ENCODE results near the gene CYTH1. TPM values are rescaled to one million over a fixed set of nuclear protein-coding genes. Genes with fewer than 3 reads are reported as not detected.
"Not testable (repeated sequence)": the region's sequence is repeated elsewhere in the genome, so short reads cannot be mapped to it uniquely, and the experiment has no call there.

Gene CYTH1
- total RNA-seq, 1 experiment from 2014 or later, result 9.6 TPM

- H3K36me3 ChIP-seq (ENCODE audit: insufficient read depth, low read length), result no peaks in the 10 kb centered on the region
- H2AFZ ChIP-seq (ENCODE audit: low read length), result no peak overlapping the region
- H3K4me2 ChIP-seq (ENCODE audit: low read depth, low read length, poor library complexity, severe bottlenecking), result no peak overlapping the region
Measured at GRCh38 chr17:78672871-78673371, 109.2 kb downstream of the CYTH1 start.

GRCh38 chr17:78672005-78672404 lies 110.1 kb downstream of the CYTH1 start:
- Histone ChIP-seq H3K27ac (ENCODE audit: low read length) (no peak overlapping the region), H2AFZ (ENCODE audit: low read length) (no peak overlapping the region), H4K20me1 (ENCODE audit: insufficient read depth, low read depth, low read length) (no peaks in the 10 kb centered on the region; the same call in 1 of the 2 replicates), H3K9me3 (ENCODE audit: low read length) (no peaks in the 10 kb centered on the region), H3K27me3 (ENCODE audit: low read length) (no peaks in the 10 kb centered on the region), H3K79me2 (ENCODE audit: low read length) (no peaks in the 10 kb centered on the region), H3K36me3 (ENCODE audit: insufficient read depth, low read length) (no peaks in the 10 kb centered on the region), H3K9me2 (replicated peaks; ENCODE audit: insufficient read depth, low read length) (no peaks in the 10 kb centered on the region), H3K9ac (ENCODE audit: low read length) (no peak overlapping the region), H3K4me1 (ENCODE audit: low read length) (no peaks in the 10 kb centered on the region), H3K4me2 (ENCODE audit: low read depth, low read length, poor library complexity, severe bottlenecking) (no peak overlapping the region), H3K4me3 (ENCODE audit: low read length) (no peak overlapping the region)
- DNase-seq, result no peak

More at GRCh38 chr17:78672871-78673371, 109.2 kb downstream of the CYTH1 start:
- Histone ChIP-seq H3K9me3 (ENCODE audit: low read length) (no peaks in the 10 kb centered on the region), H3K4me3 (ENCODE audit: low read length) (no peak overlapping the region), H3K9ac (ENCODE audit: low read length) (no peak overlapping the region), H4K20me1 (ENCODE audit: insufficient read depth, low read depth, low read length) (no peaks in the 10 kb centered on the region; the same call in 1 of the 2 replicates), H3K4me1 (ENCODE audit: low read length) (no peaks in the 10 kb centered on the region), H3K27ac (ENCODE audit: low read length) (no peak overlapping the region), H3K27me3 (ENCODE audit: low read length) (no peaks in the 10 kb centered on the region), H3K79me2 (ENCODE audit: low read length) (no peaks in the 10 kb centered on the region), H3K9me2 (replicated peaks; ENCODE audit: insufficient read depth, low read length) (no peaks in the 10 kb centered on the region)
- DNase-seq, result no peak

GRCh38 chr17:78671726-78672001 lies 110.4 kb downstream of the CYTH1 start:
- not testable (repeated sequence) for H3K27me3 ChIP-seq (ENCODE audit: low read length); H3K9me3 ChIP-seq (ENCODE audit: low read length); H3K9ac ChIP-seq (ENCODE audit: low read length); H4K20me1 ChIP-seq (ENCODE audit: insufficient read depth, low read depth, low read length); DNase-seq; H3K36me3 ChIP-seq (ENCODE audit: insufficient read depth, low read length); H2AFZ ChIP-seq (ENCODE audit: low read length); H3K79me2 ChIP-seq (ENCODE audit: low read length); H3K9me2 ChIP-seq (replicated peaks; ENCODE audit: insufficient read depth, low read length); H3K27ac ChIP-seq (ENCODE audit: low read length); H3K4me2 ChIP-seq (ENCODE audit: low read depth, low read length, poor library complexity, severe bottlenecking); H3K4me3 ChIP-seq (ENCODE audit: low read length); H3K4me1 ChIP-seq (ENCODE audit: low read length)

DNA sequence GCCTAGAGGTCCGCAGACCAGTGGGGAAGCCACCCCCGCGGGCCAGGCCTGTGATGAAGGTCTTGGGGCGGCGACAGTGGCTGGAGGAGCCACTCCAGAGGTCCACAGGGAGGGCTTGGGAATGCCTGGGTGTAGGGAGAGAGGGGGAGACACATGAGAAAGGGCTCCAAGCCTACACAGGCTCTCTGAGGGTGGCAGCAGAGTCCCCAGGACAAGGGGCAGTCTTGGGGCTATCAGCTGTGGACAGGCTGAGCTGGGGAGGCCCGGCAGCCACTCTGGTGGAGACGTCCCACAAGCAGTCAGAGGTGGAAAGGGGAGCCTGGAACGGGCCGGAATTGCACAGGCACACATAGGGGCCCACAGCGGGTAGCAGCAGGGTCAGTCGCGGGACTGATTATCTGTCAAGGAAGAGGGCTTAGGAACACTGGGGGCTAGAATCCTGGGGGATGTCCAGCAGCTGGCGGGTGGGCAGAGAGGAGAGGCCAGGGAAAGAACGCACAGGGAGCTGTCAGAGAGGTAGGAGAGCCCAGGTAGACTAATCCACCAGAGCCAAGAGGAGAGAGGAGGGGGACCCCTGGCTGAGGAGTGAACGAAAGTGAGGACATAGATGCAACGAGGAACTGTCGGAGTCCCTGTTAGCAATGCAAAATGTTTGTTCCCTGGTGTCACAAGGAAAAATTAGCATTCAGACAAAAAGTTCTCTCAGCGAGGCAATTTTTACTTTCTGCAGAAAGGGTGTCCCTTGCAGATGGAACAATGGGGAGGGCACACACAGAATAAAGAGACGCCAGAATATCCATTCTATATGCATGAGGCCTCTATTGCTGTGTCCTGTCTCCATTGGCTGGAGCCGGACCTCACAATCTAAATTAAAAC lies 111.0 kb downstream of the CYTH1 start:
- H3K36me3 ChIP-seq (ENCODE audit: insufficient read depth, low read length), result no peaks in the 10 kb centered on the region
- H3K4me2 ChIP-seq (ENCODE audit: low read depth, low read length, poor library complexity, severe bottlenecking), result no peak overlapping the region
- H3K4me3 ChIP-seq (ENCODE audit: low read length), result no peak overlapping the region
- H3K9me3 ChIP-seq (ENCODE audit: low read length), result no peaks in the 10 kb centered on the region
- no peaks in the 10 kb centered on the region; the same call in 1 of the 2 replicates for H4K20me1 ChIP-seq (ENCODE audit: insufficient read depth, low read depth, low read length)
- no peak overlapping the region for H3K9ac ChIP-seq (ENCODE audit: low read length)
- no peaks in the 10 kb centered on the region for H3K9me2 ChIP-seq (replicated peaks; ENCODE audit: insufficient read depth, low read length)
- DNase-seq, result no peak
- H3K27ac ChIP-seq (ENCODE audit: low read length), result no peak overlapping the region
- H2AFZ ChIP-seq (ENCODE audit: low read length), result no peak overlapping the region
- no peaks in the 10 kb centered on the region for H3K79me2 ChIP-seq (ENCODE audit: low read length)
- H3K27me3 ChIP-seq (ENCODE audit: low read length), result no peaks in the 10 kb centered on the region
- no peaks in the 10 kb centered on the region for H3K4me1 ChIP-seq (ENCODE audit: low read length)

- no peaks in the 10 kb centered on the region for H3K9me3 ChIP-seq (ENCODE audit: low read length)
- H3K27ac ChIP-seq (ENCODE audit: low read length), result no peak overlapping the region
- H3K36me3 ChIP-seq (ENCODE audit: insufficient read depth, low read length), result no peaks in the 10 kb centered on the region
- H3K9ac ChIP-seq (ENCODE audit: low read length), result no peak overlapping the region
- no peak overlapping the region for H2AFZ ChIP-seq (ENCODE audit: low read length)
- no peaks in the 10 kb centered on the region for H3K79me2 ChIP-seq (ENCODE audit: low read length)
- H3K4me1 ChIP-seq (ENCODE audit: low read length), result no peaks in the 10 kb centered on the region
- no peak for DNase-seq
- no peaks in the 10 kb centered on the region; the same call in 1 of the 2 replicates for H4K20me1 ChIP-seq (ENCODE audit: insufficient read depth, low read depth, low read length)
- no peak overlapping the region for H3K4me3 ChIP-seq (ENCODE audit: low read length)
- no peaks in the 10 kb centered on the region for H3K9me2 ChIP-seq (replicated peaks; ENCODE audit: insufficient read depth, low read length)
- no peaks in the 10 kb centered on the region for H3K27me3 ChIP-seq (ENCODE audit: low read length)
- no peak overlapping the region for H3K4me2 ChIP-seq (ENCODE audit: low read depth, low read length, poor library complexity, severe bottlenecking)
Measured at GRCh38 chr17:78669975-78670518, 112.0 kb downstream of the CYTH1 start.

DNA sequence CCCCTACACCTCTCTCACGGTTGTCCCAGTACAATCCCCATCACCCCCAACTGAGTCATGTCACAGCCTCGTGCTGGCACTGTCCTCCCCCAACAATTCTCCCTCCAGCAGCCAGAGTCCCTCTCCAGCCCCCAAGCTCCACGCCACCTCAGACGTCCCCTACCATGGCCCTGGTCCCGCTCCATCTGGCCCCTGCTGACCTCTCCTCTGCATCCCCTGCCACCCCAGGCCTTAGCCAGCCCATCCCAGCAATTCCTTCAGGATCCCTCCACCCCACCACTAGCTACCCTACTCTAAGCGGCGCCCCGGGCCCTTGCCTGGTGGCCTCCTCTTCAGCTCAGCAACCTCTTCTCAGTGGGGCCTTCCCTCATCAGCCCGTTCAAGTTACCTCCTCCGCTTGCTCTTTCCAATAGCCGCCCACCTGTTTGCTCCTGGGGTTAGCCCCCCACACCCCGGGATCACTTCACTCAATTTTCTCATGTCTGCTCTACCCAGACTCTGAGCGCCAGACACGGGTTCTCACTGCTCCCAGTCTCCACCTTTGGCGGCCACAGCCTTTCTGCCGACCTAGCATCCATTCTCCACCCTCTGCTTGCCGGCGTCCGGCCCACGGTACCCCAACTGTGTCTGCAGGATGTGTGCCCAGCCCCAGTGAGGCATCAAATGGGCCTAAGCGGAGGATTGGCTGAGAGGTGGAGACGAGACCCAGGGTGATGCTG lies 112.7 kb downstream of the CYTH1 start:
- no peaks in the 10 kb centered on the region for H3K79me2 ChIP-seq (ENCODE audit: low read length)
- DNase-seq, result no peak
- no peak overlapping the region for H3K4me2 ChIP-seq (ENCODE audit: low read depth, low read length, poor library complexity, severe bottlenecking)
- no peaks in the 10 kb centered on the region for H3K36me3 ChIP-seq (ENCODE audit: insufficient read depth, low read length)
- no peak overlapping the region for H3K27ac ChIP-seq (ENCODE audit: low read length)
- no peak overlapping the region for H3K4me3 ChIP-seq (ENCODE audit: low read length)
- H3K4me1 ChIP-seq (ENCODE audit: low read length), result no peaks in the 10 kb centered on the region
- no peaks in the 10 kb centered on the region for H3K9me2 ChIP-seq (replicated peaks; ENCODE audit: insufficient read depth, low read length)
- H2AFZ ChIP-seq (ENCODE audit: low read length), result no peak overlapping the region
- H4K20me1 ChIP-seq (ENCODE audit: insufficient read depth, low read depth, low read length), result no peaks in the 10 kb centered on the region; the same call in 1 of the 2 replicates
- no peak overlapping the region for H3K9ac ChIP-seq (ENCODE audit: low read length)
- H3K9me3 ChIP-seq (ENCODE audit: low read length), result no peaks in the 10 kb centered on the region
- H3K27me3 ChIP-seq (ENCODE audit: low read length), result no peaks in the 10 kb centered on the region

DNA sequence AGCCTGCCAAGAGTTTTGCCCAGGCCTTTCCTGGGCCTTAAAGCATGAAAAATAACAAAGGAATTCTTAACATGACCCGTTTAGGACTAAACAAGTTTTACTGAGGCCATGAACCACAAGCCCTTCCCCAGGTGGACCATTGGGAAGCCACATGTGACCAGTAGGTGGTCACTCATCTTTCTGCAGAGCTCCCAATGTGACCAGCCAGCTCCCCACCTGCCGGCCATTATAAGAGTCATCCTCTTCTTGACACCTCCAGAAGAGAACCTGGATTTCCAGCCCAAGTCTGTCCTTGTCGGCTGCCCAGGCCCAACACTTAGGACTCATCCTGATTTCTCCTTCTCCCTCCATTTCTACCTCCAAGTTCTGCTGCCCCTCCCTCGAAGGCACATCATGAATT lies 113.2 kb downstream of the CYTH1 start:
- Histone ChIP-seq H3K4me2 (ENCODE audit: low read depth, low read length, poor library complexity, severe bottlenecking) (no peak overlapping the region), H3K27me3 (ENCODE audit: low read length) (no peaks in the 10 kb centered on the region), H3K79me2 (ENCODE audit: low read length) (no peaks in the 10 kb centered on the region), H3K4me1 (ENCODE audit: low read length) (no peaks in the 10 kb centered on the region), H2AFZ (ENCODE audit: low read length) (no peak overlapping the region), H4K20me1 (ENCODE audit: insufficient read depth, low read depth, low read length) (no peaks in the 10 kb centered on the region; the same call in 1 of the 2 replicates), H3K27ac (ENCODE audit: low read length) (no peak overlapping the region), H3K36me3 (ENCODE audit: insufficient read depth, low read length) (no peaks in the 10 kb centered on the region), H3K9me2 (replicated peaks; ENCODE audit: insufficient read depth, low read length) (no peaks in the 10 kb centered on the region), H3K4me3 (ENCODE audit: low read length) (no peak overlapping the region), H3K9ac (ENCODE audit: low read length) (no peak overlapping the region), H3K9me3 (ENCODE audit: low read length) (no peaks in the 10 kb centered on the region)
- DNase-seq, result no peak

All from Karpas-422 (cell line).